Measurements from ENCODE around the gene CD81. TPM values are rescaled to one million over a fixed set of nuclear protein-coding genes. Genes with fewer than 3 reads are reported as not detected.

CD81 gene
- total RNA-seq, 2 experiments from 2014 or later, result 177 to 178 TPM

DNA sequence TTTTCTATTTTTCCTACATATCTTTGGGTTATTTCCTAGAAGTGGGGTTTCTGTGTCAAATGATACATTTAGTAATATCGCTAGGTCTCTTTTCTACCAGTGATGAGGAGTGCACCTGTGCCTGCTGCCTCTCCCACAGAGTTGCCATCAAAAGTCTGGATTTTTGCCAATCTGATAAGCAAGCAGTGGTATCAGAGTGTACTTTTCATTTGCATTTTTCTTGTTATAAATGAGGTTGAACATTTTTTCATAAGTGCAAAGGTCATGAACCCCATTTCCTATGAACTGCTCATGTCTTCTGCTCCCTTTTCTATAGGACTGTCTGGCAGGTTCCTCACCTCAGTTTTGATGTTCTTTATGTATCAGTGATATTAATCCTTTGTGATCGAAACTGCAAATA is 65.5 kb downstream of the CD81 start:
- H3K4me1 Mint-ChIP-seq (ENCODE audit: low read depth), result peaks cover 30% of the 10 kb centered on the region
- ChIA-PET CTCF (interaction anchor here (1.4 to 1.9 kb wide), 3 partner anchors 22 to 137 kb away, joined by 3 to 10 read pairs (median 5); no protein-coding TSS in a partner anchor), POLR2A (no interaction called here)
- no peak overlapping the region for H3K27ac Mint-ChIP-seq
- H3K4me3 Mint-ChIP-seq, result no peak overlapping the region
- no peaks in the 10 kb centered on the region for H3K27me3 Mint-ChIP-seq
- no peak for DNase-seq
- intact Hi-C loops (cut with micrococcal nuclease), result loop anchor here (5.0 kb wide), 1 partner anchor 40 kb away; no protein-coding TSS in a partner anchor
- H3K9me3 Mint-ChIP-seq, result peaks cover 4% of the 10 kb centered on the region
- no peaks in the 10 kb centered on the region for H3K36me3 Mint-ChIP-seq

- H3K36me3 Mint-ChIP-seq, result no peaks in the 10 kb centered on the region
- ChIA-PET CTCF (interaction anchor here (1.1 to 1.4 kb wide), 2 partner anchors 23 to 88 kb away, joined by 3 to 4 read pairs; no protein-coding TSS in a partner anchor), POLR2A (no interaction called here)
- peak overlapping the region; percentile 3 for H3K4me3 Mint-ChIP-seq
- peaks cover 4% of the 10 kb centered on the region for H3K9me3 Mint-ChIP-seq
- H3K4me1 Mint-ChIP-seq (ENCODE audit: low read depth), result peaks cover 33% of the 10 kb centered on the region
- intact Hi-C loops (cut with micrococcal nuclease), result loop anchor here (5.0 kb wide), 1 partner anchor 39 kb away; no protein-coding TSS in a partner anchor
- H3K27ac Mint-ChIP-seq, result no peak overlapping the region
- no peak for DNase-seq
- no peaks in the 10 kb centered on the region for H3K27me3 Mint-ChIP-seq
Measured at GRCh38 chr11:2443406-2443805, 66.3 kb downstream of the CD81 start.

DNA sequence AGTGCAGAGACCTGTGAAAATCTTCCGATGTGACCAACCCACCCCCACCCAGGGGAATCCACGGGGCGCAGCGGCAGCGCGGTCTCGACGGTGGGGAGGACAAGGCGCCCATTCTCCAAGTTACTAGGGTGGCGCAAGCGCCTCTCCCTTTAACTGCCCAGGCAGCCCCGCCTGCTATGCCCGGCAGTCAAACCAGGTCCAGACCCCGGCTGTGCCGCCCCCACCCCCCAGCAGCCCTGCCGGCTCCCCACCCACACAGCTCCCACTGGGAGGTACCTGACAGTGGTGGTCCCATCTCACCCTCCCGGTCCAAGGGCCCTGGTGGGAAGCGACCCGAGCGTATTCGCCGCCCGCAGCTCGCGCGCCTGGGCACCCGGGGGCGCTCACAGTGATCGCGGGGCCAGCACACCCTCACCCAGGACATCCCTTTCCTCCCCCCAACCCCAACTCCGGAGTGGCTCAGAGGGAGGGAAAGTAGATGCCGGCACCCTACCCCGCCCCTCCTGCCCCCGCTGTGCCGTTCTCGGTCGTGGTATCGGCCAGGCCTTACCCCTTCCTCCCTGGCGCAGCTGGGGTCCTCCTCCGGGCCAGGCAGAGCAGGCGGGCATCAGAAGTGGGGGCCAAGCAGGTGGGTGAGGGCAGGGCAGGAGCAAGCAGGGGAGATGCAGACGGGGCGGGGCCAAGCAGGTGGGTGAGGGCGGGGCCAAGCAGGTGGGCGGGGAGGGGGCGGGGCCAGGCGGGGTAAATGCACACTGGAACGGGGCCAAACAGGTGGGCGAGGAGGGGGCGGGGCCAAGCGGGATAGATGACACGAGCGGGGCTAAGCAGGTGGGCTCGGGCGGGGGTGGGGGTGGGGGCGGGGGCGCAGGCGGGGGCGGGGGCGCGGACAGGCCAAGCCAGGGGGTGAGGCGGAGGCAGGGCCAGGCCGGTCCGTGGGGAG is 67.0 kb downstream of the CD81 start, which contains the start of gene TRPM5:
Gene TRPM5 (minus strand): TSS at position 634 of the 940 bp plus-strand sequence. CDS start 21,478 bp downstream, outside the sequence.
- DNase-seq, result peak; percentile 87
- POLR2A ChIA-PET, result interaction anchor here (0.6 kb wide), 1 partner anchor 21 kb away, joined by 5 read pairs; no protein-coding TSS in a partner anchor
- peak within 1 kb of the TSS; percentile 4 for H3K27ac Mint-ChIP-seq

DNA sequence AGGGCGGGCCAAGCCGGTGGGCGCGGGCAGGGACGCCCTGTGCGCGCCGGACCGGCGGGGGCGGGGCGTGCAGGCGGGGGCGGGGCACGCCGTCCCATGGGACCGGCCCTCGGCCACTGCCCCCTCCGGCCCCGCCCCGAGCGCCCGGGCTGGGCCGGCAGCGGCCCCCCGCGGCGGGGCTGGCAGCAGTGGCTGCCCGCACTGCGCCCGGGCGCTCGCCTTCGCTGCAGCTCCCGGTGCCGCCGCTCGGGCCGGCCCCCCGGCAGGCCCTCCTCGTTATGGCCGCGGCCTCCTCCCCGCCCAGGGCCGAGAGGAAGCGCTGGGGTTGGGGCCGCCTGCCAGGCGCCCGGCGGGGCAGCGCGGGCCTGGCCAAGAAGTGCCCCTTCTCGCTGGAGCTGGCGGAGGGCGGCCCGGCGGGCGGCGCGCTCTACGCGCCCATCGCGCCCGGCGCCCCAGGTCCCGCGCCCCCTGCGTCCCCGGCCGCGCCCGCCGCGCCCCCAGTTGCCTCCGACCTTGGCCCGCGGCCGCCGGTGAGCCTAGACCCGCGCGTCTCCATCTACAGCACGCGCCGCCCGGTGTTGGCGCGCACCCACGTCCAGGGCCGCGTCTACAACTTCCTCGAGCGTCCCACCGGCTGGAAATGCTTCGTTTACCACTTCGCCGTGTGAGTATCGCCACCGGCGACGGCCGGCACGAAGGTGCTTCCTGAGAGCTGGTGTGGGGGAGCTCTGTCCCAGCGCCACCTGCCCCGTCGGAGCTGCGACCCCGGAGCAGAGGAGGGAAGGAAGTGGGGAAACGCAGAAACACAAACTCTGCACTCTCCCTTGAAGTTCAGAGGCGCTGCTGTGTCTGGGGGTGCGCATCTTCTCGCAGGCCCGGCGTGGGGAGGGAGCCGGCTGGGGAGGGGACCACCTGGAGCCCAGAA is 68.0 kb downstream of the CD81 start, which contains the start of gene KCNQ1:
Gene KCNQ1 (plus strand): TSS at position 188 of the 925 bp plus-strand sequence. CDS start 91 bp downstream, at position 279.
- CTCF ChIA-PET, result interaction anchor here (1.2 to 2.0 kb wide), 6 partner anchors 9 to 454 kb away, joined by 3 to 10 read pairs (median 6); no protein-coding TSS in a partner anchor
- Mint-ChIP-seq H3K36me3 (no peaks in the 10 kb centered on the region), H3K27ac (peak within 1 kb of the TSS; percentile 4), H3K27me3 (no peaks in the 10 kb centered on the region), H3K4me1 (ENCODE audit: low read depth) (peaks cover 33% of the 10 kb centered on the region), H3K4me3 (peak within 1 kb of the TSS; percentile 89), H3K9me3 (peaks cover under 1% of the 10 kb centered on the region)
- peak; percentile 52 for DNase-seq
- POLR2A ChIA-PET, result interaction anchor here (0.6 kb wide), 1 partner anchor 20 kb away, joined by 5 read pairs; no protein-coding TSS in a partner anchor
- intact Hi-C loops (cut with micrococcal nuclease), result loop anchor here (5.0 kb wide), 3 partner anchors 37 to 442 kb away; partner anchors contain the start of gene CDKN1C

More for the DNA sequence above, 67.0 kb downstream of the CD81 start, which contains the start of gene TRPM5:
- intact Hi-C loops (cut with micrococcal nuclease), result loop anchor here (5.0 kb wide), 1 partner anchor 38 kb away; no protein-coding TSS in a partner anchor
- no peaks in the 10 kb centered on the region for H3K27me3 Mint-ChIP-seq
- peaks cover 33% of the 10 kb centered on the region for H3K4me1 Mint-ChIP-seq (ENCODE audit: low read depth)
- peak within 1 kb of the TSS; percentile 89 for H3K4me3 Mint-ChIP-seq
- CTCF ChIA-PET, result interaction anchor here (1.1 to 2.0 kb wide), 5 partner anchors 10 to 88 kb away, joined by 3 to 7 read pairs (median 4); no protein-coding TSS in a partner anchor
- peaks cover 4% of the 10 kb centered on the region for H3K9me3 Mint-ChIP-seq
- H3K36me3 Mint-ChIP-seq, result no peaks in the 10 kb centered on the region

- Mint-ChIP-seq H3K27me3 (no peaks in the 10 kb centered on the region), H3K27ac (no peak overlapping the region), H3K4me3 (peak overlapping the region; percentile 89), H3K9me3 (no peaks in the 10 kb centered on the region), H3K4me1 (ENCODE audit: low read depth) (peaks cover 33% of the 10 kb centered on the region), H3K36me3 (no peaks in the 10 kb centered on the region)
- CTCF ChIA-PET, result interaction anchor here (1.2 to 2.0 kb wide), 6 partner anchors 8 to 453 kb away, joined by 3 to 10 read pairs (median 6); no protein-coding TSS in a partner anchor
- POLR2A ChIA-PET, result no interaction called here
- intact Hi-C loops (cut with micrococcal nuclease), result loop anchor here (5.0 kb wide), 2 partner anchors 86 to 441 kb away; partner anchors contain the start of gene CDKN1C
- no peak for DNase-seq
Measured at GRCh38 chr11:2445746-2446551, 68.8 kb downstream of the CD81 start.

GRCh38 chr11:2446590-2447252 is 69.6 kb downstream of the CD81 start:
- no peaks in the 10 kb centered on the region for H3K36me3 Mint-ChIP-seq
- peak overlapping the region; percentile 89 for H3K4me3 Mint-ChIP-seq
- DNase-seq, result peak; percentile 36
- H3K9me3 Mint-ChIP-seq, result no peaks in the 10 kb centered on the region
- H3K27me3 Mint-ChIP-seq, result no peaks in the 10 kb centered on the region
- intact Hi-C loops (cut with micrococcal nuclease), result loop anchor here (5.0 kb wide), 2 partner anchors 86 to 441 kb away; partner anchors contain the start of gene CDKN1C
- POLR2A ChIA-PET, result no interaction called here
- H3K27ac Mint-ChIP-seq, result peak overlapping the region; percentile 33
- CTCF ChIA-PET, result interaction anchor here (1.0 to 1.6 kb wide), 2 partner anchors 86 to 446 kb away, joined by 3 to 5 read pairs; no protein-coding TSS in a partner anchor
- H3K4me1 Mint-ChIP-seq (ENCODE audit: low read depth), result peaks cover 32% of the 10 kb centered on the region

Other genes with a start within 250 kb of the CD81 start
- gene IGF2, start 237.9 kb upstream of the CD81 start, total RNA-seq, result 10 to 100 TPM; 26.5 to 27.0 TPM
- not detected for gene INS, start 216.1 kb upstream of the CD81 start, total RNA-seq
- gene TH, start 205.5 kb upstream of the CD81 start, total RNA-seq, result not detected
- gene ASCL2, start 106.7 kb upstream of the CD81 start, total RNA-seq, result 1 to 10 TPM; 1.5 to 2.0 TPM
- 1 to 10 TPM; 8.2 to 8.8 TPM for gene C11orf21, start 75.4 kb upstream of the CD81 start, total RNA-seq
- gene TSPAN32, start 75.3 kb upstream of the CD81 start, total RNA-seq, result 1 to 10 TPM; 5.5 to 6.5 TPM
- gene TSSC4, start 23.4 kb downstream of the CD81 start, total RNA-seq, result 10 to 100 TPM; 33.8 to 40.2 TPM
- gene TRPM5, start 67.2 kb downstream of the CD81 start, total RNA-seq, result not detected
- gene KCNQ1, start 67.7 kb downstream of the CD81 start, total RNA-seq, result 10 to 100 TPM; 10.7 to 10.8 TPM